GM18505 (cell line): ENCODE results near the gene SRRM4.

Source experiments
- ATAC-seq: cut with Tn5 transposase; IDR thresholded peaks from one replicate; pipeline ENCODE4 v1.9.1; 2021; ENCODE audit not compliant: unreplicated experiment
- POLR2A ChIP-seq: IDR thresholded peaks from 4 replicates; pipeline ENCODE4 v1.6.1; 2011; ENCODE audit warnings: borderline replicate concordance; ENCODE audit not compliant: insufficient read depth, insufficient read length; ENCODE audit errors: extremely low read depth

SRRM4 gene

GRCh38 chr12:119178544-119179334 lies 197.4 kb downstream of the SRRM4 start, which contains the start of gene HSPB8:
TSS of gene HSPB8 (plus strand) at chr12:119178931. CDS start at chr12:119179313, 382 bp downstream.
- ATAC-seq, result no peak
- no peak for TF ChIP-seq POLR2A

DNA sequence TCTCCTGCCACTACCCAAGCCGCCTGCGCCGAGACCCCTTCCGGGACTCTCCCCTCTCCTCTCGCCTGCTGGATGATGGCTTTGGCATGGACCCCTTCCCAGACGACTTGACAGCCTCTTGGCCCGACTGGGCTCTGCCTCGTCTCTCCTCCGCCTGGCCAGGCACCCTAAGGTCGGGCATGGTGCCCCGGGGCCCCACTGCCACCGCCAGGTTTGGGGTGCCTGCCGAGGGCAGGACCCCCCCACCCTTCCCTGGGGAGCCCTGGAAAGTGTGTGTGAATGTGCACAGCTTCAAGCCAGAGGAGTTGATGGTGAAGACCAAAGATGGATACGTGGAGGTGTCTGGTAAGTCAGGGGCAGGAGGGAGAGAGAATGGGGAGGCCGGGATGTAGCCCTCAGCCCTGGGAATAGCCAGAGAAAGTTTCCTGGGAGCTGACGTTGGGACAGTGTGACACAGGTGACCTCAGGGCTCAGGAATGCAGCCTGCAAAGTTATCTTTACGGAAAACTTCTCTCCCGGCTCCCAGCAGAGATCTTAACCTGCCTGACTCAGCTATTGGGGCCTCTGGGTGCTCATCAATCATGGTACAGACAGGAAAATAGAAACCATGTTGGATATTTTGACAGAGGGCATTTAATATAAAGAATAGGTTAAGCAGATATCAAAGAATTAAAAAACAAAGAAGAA lies 198.1 kb downstream of the SRRM4 start:
- no peak for ATAC-seq
- TF ChIP-seq POLR2A, result no peak

- no peak for ATAC-seq
- TF ChIP-seq POLR2A, result no peak
Observed at GRCh38 chr12:119180380-119181040, 199.2 kb downstream of the SRRM4 start.

GRCh38 chr12:119181202-119181601 lies 199.9 kb downstream of the SRRM4 start:
- ATAC-seq, result no peak
- TF ChIP-seq POLR2A, result no peak

DNA sequence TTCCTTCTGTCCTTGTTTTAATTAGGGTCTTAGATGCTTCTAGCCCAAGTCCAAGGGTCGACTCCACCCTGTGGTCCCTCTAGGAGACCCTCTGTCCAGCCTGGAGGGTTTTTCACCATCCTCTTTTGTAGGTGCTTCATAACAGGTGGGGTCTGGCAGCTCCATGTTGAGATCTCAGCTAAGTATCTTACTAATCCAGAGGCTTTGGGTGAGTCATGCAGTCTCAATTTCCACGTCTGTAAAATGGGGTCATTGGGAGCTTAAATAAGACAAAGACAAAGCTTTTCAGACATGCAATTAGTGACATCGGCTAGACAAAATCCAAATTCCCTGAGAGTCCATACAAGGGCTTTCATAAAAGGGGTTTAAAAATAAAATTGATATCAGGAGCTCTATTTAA lies 200.6 kb downstream of the SRRM4 start:
- TF ChIP-seq POLR2A, result no peak
- ATAC-seq, result no peak

DNA sequence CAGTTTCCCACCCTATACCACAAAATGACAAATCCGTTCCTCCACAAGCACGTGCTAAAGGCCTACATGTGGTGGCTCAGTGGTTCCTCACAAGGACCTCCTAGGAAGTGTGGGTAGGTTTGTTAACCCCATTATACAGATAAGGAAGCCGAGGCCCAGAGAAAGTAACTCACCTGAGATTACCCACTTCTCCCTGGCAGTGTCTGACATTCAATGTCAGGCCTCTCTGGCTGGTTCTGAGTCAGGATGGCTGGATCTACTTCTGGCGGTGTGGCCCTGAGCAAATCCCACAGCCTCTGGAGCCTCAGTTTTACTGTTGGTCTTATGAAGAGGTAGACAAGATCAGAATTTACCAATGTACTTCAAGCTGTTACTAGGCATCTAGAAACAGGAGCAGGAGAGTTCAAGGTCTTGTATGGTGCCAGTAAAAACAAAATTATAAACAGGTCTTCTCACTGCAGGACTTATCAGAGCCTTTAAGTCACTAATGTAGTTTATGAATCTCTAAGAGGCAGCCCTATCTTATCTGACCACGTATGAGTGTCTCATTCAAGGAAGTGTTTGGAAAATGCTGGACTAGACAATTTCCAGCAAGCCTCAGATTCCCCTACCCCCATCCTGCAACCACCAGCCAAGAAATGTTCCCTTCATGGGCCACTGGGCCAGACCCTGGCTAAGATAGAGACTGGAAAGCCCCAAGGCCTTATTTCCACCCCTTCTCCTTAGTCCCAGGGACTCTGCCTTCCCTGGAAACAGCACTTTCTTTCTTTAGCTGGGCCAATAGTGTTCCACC lies 201.6 kb downstream of the SRRM4 start:
- no peak for ATAC-seq

DNA sequence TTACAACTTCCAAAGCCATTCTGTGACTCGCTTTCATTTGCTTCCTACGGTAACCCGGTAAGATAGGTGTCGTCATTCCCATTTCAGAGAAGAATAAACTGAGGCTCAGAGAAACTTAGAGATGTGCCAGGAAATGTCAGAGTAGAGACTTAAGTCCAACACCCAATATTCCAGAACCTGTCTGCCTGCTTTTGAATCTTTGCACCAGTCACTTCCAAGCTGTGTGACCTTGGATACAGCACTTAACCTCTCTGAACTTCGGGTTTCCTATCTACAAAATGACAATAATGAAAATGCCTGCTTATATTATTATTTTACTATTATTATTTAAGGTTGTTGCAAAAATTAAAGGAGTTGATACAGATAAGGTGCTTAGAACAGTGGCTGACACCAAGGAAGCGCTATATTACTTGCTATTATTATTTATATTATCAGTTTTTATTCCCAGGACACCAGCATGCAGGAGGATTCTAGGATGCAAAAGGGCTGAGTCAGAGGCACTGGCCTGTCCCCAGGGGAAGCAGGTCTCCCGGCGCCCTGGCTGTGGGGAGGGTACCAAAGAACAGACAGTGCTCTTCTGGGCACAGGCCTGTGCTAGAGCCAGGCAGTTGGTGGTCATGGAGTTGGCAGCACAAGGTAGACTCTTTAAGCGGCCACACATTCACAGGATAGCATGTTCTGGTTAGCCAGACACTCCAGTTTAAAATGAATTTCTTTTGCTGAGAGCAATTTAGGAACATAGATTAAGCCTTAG lies 202.8 kb downstream of the SRRM4 start:
- ATAC-seq, result no peak
- TF ChIP-seq POLR2A, result no peak

More for the DNA sequence above, 201.6 kb downstream of the SRRM4 start:
- TF ChIP-seq POLR2A, result no peak

DNA sequence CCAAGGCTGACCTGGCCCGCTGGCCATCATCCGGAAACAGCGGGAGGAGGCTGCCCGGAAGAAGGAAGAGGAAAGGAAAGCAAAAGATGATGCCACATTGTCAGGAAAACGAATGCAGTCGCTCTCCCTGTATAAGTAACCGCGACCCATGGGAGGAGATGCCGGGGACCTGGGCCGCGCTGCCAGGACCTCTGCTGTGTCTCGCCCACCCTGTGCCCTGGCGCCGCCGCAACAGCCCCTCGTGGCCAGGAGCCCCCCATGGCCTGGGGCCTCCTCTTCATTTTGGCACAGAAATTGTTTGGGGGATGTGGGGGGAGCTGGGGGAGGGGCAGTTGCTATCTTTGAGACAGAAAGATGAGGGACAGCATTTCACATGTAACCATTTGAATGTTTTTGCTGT lies 213.9 kb downstream of the SRRM4 start:
- TF ChIP-seq POLR2A, result no peak
- no peak for ATAC-seq

- ATAC-seq, result no peak
- no peak for TF ChIP-seq POLR2A
Observed at GRCh38 chr12:119198440-119198839, 217.1 kb downstream of the SRRM4 start.

GRCh38 chr12:119200601-119201000 lies 219.3 kb downstream of the SRRM4 start:
- no peak for TF ChIP-seq POLR2A
- no peak for ATAC-seq

DNA sequence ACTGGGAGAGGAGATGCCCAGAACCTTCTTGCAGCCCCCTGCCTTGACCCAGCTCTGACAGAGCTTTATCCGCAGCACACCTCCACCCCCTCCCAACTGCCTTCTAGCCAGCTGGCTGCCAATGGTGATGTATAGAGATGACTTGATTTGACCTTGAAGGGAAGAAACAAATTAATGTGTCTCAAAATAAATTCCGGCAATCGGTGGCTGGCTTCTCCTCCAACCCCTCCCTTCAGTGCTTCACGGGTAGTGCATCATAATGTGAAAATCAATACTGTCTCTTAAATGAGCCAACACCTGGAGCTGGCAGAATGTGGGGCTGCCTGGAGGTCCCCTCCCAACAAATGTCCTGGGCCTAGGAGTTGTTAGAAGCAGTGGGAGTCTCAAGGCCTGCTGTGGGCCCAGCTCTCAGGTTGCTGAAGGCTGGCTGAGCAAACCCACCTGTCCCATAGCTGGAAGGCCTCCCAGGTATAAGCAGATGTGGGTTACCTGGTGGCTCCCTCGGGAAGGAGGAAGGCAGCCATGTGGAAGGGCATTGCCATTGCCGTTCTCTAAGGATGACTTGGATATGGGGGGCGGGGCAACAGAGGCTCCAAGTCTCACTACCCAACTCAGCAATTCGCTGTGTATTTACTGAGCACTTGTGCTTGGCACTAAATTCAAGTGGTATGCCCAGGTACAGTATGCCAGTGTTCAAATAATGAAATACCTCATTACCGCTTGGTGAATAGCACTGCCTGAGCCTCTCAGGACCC lies 220.6 kb downstream of the SRRM4 start:
- no peak for TF ChIP-seq POLR2A
- ATAC-seq, result no peak

- no peak for TF ChIP-seq POLR2A
- ATAC-seq, result no peak
Observed at GRCh38 chr12:119202544-119202943, 221.2 kb downstream of the SRRM4 start.
